ENCODE measurements around the gene MBLAC1.

DNA sequence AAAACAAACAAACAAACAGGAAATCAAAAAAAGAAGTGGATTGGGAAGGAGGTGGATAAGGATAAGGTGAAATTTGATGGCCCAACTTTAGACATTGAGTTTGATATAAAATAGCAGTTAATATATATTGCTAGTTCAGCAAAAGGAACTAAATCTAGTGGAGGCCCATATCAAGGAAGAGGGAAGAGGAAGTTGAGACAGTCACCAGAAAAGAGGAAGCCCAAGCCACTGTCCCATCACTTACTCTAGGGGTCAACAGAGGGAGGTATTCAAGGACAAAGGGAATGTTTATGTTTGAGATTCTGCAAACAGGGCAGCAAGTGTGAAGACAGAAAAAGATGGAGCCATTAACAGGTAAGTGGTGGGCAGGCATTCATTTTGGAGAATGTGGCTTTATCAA is 25.6 kb downstream of the MBLAC1 start:
- TF ChIP-seq, protein P1, sequence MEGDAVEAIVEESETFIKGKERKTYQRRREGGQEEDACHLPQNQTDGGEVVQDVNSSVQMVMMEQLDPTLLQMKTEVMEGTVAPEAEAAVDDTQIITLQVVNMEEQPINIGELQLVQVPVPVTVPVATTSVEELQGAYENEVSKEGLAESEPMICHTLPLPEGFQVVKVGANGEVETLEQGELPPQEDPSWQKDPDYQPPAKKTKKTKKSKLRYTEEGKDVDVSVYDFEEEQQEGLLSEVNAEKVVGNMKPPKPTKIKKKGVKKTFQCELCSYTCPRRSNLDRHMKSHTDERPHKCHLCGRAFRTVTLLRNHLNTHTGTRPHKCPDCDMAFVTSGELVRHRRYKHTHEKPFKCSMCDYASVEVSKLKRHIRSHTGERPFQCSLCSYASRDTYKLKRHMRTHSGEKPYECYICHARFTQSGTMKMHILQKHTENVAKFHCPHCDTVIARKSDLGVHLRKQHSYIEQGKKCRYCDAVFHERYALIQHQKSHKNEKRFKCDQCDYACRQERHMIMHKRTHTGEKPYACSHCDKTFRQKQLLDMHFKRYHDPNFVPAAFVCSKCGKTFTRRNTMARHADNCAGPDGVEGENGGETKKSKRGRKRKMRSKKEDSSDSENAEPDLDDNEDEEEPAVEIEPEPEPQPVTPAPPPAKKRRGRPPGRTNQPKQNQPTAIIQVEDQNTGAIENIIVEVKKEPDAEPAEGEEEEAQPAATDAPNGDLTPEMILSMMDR (IDR thresholded peaks at IDR 0.05), result no peak
- TF ChIP-seq POLR2A (IDR thresholded peaks at IDR 0.05), result no peak
